ENCODE results near the gene ZNF440.
A peak's percentile ranks its signal among the peaks of the same experiment; 100 is the strongest.
"Not testable (repeated sequence)": the region's sequence is repeated elsewhere in the genome, so short reads cannot be mapped to it uniquely, and the experiment has no call there.

The ZNF440 gene

GRCh38 chr19:11832253-11832912 is 18.3 kb downstream of the ZNF440 start:
- Histone ChIP-seq H3K4me1 (ENCODE audit: control insufficient read depth, insufficient read depth, low read length, unreplicated experiment) (no peaks in the 10 kb centered on the region), H2AFZ (ENCODE audit: low read length, unreplicated experiment) (no peak overlapping the region), H3K4me3 (ENCODE audit: low read depth, low read length) (no peak overlapping the region), H3K27me3 (ENCODE audit: insufficient read depth, low read length) (no peaks in the 10 kb centered on the region), H3K79me2 (ENCODE audit: control insufficient read depth, insufficient read depth, low read length, unreplicated experiment) (no peaks in the 10 kb centered on the region), H3K36me3 (ENCODE audit: insufficient read depth, low read length) (peaks cover 27% of the 10 kb centered on the region), H3K27ac (ENCODE audit: low read depth, low read length) (no peak overlapping the region)

- no peaks in the 10 kb centered on the region for H3K27me3 ChIP-seq (ENCODE audit: insufficient read depth, low read length)
- H3K79me2 ChIP-seq (ENCODE audit: control insufficient read depth, insufficient read depth, low read length, unreplicated experiment) = no peaks in the 10 kb centered on the region
- peaks cover 27% of the 10 kb centered on the region for H3K36me3 ChIP-seq (ENCODE audit: insufficient read depth, low read length)
- H3K4me3 ChIP-seq (ENCODE audit: low read depth, low read length) = no peak overlapping the region
- H3K27ac ChIP-seq (ENCODE audit: low read depth, low read length) = no peak overlapping the region
- H2AFZ ChIP-seq (ENCODE audit: low read length, unreplicated experiment) = no peak overlapping the region
- H3K4me1 ChIP-seq (ENCODE audit: control insufficient read depth, insufficient read depth, low read length, unreplicated experiment) = no peaks in the 10 kb centered on the region
Measured at GRCh38 chr19:11833541-11833940, 19.5 kb downstream of the ZNF440 start.

GRCh38 chr19:11835626-11836066 is 21.6 kb downstream of the ZNF440 start:
- H3K79me2 ChIP-seq (ENCODE audit: control insufficient read depth, insufficient read depth, low read length, unreplicated experiment) = not testable (repeated sequence)

DNA sequence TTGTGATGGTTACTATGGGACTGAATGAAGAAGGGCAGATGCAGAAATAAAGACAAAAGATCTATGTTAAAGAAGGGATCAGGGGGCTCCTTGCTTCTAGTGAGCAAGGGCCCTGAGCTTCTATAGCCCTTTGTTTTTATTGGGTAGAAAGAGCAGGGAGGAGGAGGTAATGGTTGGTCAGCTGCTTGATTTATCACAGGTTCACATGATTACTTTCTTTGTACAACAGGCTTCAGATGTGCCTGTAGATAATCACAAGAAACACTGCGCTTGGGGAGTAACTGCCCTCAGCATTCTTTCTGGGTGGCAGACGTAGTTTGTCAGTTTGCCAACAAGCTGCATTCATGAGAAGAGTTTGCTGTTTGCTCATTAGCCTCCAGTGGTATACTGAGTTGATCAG is 29.6 kb downstream of the ZNF440 start:
- H3K4me1 ChIP-seq (ENCODE audit: control insufficient read depth, insufficient read depth, low read length, unreplicated experiment) = no peaks in the 10 kb centered on the region
- H3K27me3 ChIP-seq (ENCODE audit: insufficient read depth, low read length) = no peaks in the 10 kb centered on the region
- H3K4me3 ChIP-seq (ENCODE audit: low read depth, low read length) = no peak overlapping the region
- H2AFZ ChIP-seq (ENCODE audit: low read length, unreplicated experiment) = no peak overlapping the region
- H3K27ac ChIP-seq (ENCODE audit: low read depth, low read length) = no peak overlapping the region
- no peaks in the 10 kb centered on the region for H3K79me2 ChIP-seq (ENCODE audit: control insufficient read depth, insufficient read depth, low read length, unreplicated experiment)
- H3K36me3 ChIP-seq (ENCODE audit: insufficient read depth, low read length) = no peaks in the 10 kb centered on the region

More at GRCh38 chr19:11835626-11836066, 21.6 kb downstream of the ZNF440 start:
- peaks cover 27% of the 10 kb centered on the region for H3K36me3 ChIP-seq (ENCODE audit: insufficient read depth, low read length)
- not testable (repeated sequence) for H3K4me1 ChIP-seq (ENCODE audit: control insufficient read depth, insufficient read depth, low read length, unreplicated experiment); H3K27ac ChIP-seq (ENCODE audit: low read depth, low read length); H3K27me3 ChIP-seq (ENCODE audit: insufficient read depth, low read length); H2AFZ ChIP-seq (ENCODE audit: low read length, unreplicated experiment); H3K4me3 ChIP-seq (ENCODE audit: low read depth, low read length)

DNA sequence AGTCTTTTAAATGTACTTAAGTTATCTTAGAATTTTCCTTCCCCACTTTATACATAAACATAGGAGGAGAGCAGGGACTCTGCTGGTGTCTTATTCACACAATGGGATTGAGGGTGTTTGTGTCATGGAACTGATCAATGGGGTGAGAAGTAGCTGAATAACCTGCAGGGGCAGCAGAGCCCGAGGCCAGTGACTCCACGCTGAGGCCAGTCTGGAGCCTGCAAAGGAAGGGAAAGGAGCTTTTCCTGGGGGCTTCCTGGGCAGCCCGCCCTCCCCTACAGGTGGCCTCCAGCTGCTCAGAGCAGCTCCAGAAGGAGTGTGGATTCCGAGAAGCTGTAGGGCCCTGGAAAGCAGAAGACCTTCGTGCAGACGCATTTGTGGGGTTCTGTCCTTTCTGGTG is 33.5 kb downstream of the ZNF440 start:
- H3K27ac ChIP-seq (ENCODE audit: low read depth, low read length); H3K27me3 ChIP-seq (ENCODE audit: insufficient read depth, low read length); H3K4me1 ChIP-seq (ENCODE audit: control insufficient read depth, insufficient read depth, low read length, unreplicated experiment); H3K36me3 ChIP-seq (ENCODE audit: insufficient read depth, low read length); H3K79me2 ChIP-seq (ENCODE audit: control insufficient read depth, insufficient read depth, low read length, unreplicated experiment); H2AFZ ChIP-seq (ENCODE audit: low read length, unreplicated experiment); H3K4me3 ChIP-seq (ENCODE audit: low read depth, low read length): not testable (repeated sequence)

- H2AFZ ChIP-seq (ENCODE audit: low read length, unreplicated experiment) = no peak overlapping the region
- H3K36me3 ChIP-seq (ENCODE audit: insufficient read depth, low read length) = no peaks in the 10 kb centered on the region
- no peaks in the 10 kb centered on the region for H3K4me1 ChIP-seq (ENCODE audit: control insufficient read depth, insufficient read depth, low read length, unreplicated experiment)
- H3K4me3 ChIP-seq (ENCODE audit: low read depth, low read length) = peak overlapping the region; percentile 82
- no peaks in the 10 kb centered on the region for H3K79me2 ChIP-seq (ENCODE audit: control insufficient read depth, insufficient read depth, low read length, unreplicated experiment)
- H3K27me3 ChIP-seq (ENCODE audit: insufficient read depth, low read length) = no peaks in the 10 kb centered on the region
- H3K27ac ChIP-seq (ENCODE audit: low read depth, low read length) = no peak overlapping the region
Measured at GRCh38 chr19:11848200-11848593, 34.1 kb downstream of the ZNF440 start.

DNA sequence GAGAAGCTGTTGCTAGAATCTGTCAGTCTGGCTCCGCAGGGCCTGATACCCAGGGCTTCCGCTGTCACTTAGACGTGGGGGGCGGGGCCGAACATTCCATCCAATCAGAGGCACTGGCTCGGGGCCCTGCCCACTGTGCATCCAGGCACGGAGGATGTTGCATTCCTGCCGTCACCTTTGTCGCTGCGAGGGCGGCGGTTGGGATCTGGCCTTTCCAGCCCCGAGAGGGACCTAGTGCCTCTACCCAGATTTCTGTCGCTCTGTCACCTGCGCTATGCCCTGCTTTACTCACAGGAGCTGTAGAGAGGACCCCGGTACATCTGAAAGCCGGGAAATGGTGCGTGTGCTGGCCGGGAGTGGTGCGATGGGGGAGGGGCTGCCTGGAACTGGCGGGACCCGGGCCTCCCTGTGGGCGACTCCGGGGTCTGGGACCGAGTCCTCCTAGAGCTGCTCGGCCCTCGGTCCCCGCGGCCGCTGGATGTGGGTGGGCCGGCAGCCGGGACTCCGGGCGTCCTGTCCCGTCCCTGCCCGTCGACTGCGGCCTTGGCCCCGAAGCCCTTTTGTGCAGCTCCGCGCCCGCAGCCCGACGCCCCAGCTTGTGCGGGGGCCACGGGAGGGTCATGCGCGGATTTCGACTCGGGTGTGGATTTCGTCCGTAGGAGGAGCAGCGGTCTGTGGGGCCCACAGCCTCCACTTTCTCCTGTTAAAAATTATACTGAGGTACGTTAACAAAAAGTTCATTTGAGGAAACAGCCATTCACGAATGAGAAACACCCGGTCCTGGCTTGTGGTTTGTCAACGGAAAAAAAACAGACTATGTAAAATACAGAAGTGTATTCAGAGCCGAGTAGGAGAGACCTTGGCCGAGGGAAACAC is 34.8 kb downstream of the ZNF440 start, which contains the start of gene ZNF439:
Gene ZNF439 (plus strand): TSS at position 133 of the 876 bp plus-strand sequence. CDS start 142 bp downstream, at position 275.
- Histone ChIP-seq H3K27ac (ENCODE audit: low read depth, low read length) (no peak within 1 kb of the TSS), H3K79me2 (ENCODE audit: control insufficient read depth, insufficient read depth, low read length, unreplicated experiment) (no peaks in the 10 kb centered on the region), H3K27me3 (ENCODE audit: insufficient read depth, low read length) (no peaks in the 10 kb centered on the region), H2AFZ (ENCODE audit: low read length, unreplicated experiment) (peak within 1 kb of the TSS; percentile 86), H3K4me3 (ENCODE audit: low read depth, low read length) (peak within 1 kb of the TSS; percentile 82), H3K4me1 (ENCODE audit: control insufficient read depth, insufficient read depth, low read length, unreplicated experiment) (no peaks in the 10 kb centered on the region), H3K36me3 (ENCODE audit: insufficient read depth, low read length) (no peaks in the 10 kb centered on the region)

DNA sequence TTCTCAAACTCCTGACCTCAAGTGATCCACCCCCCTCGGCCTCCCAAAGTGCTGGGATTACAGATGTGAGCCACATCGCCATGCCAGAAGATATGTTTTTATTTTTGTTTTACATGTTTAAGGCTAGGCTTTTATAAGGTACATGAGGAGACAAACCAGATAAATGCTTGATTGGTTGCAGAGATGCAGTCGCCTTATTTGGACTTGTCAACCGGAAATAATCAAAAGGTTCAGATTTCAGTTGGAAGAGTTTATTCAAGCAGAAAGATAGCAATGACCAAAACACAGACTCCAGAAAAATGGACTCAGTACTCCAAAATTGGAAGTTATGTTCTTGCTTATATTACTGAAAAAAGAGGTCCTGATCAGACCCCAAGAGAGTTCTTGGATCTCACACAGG is 36.2 kb downstream of the ZNF440 start:
- H3K79me2 ChIP-seq (ENCODE audit: control insufficient read depth, insufficient read depth, low read length, unreplicated experiment) = not testable (repeated sequence)

DNA sequence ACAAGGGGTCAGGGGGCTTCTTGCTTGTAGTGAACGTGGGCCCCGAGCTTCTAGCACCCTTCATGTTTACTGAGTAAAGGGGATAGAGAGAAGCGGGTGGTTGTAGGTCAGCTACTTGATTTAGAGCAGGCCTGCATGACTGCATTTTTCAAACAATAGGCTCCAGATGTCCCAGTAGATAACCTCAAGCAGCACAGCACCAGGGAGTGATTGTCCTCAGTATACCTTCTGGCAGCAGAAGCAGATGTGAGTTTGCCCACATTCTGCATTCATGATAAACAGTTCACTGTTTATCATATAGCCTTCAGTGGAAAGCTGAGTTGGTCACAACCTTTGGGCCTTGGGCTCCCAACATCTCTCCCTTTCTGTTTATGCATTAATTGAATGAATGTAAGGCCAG is 39.3 kb downstream of the ZNF440 start:
- no peaks in the 10 kb centered on the region for H3K4me1 ChIP-seq (ENCODE audit: control insufficient read depth, insufficient read depth, low read length, unreplicated experiment)
- no peaks in the 10 kb centered on the region for H3K27me3 ChIP-seq (ENCODE audit: insufficient read depth, low read length)
- no peaks in the 10 kb centered on the region for H3K79me2 ChIP-seq (ENCODE audit: control insufficient read depth, insufficient read depth, low read length, unreplicated experiment)
- no peaks in the 10 kb centered on the region for H3K36me3 ChIP-seq (ENCODE audit: insufficient read depth, low read length)
- H3K4me3 ChIP-seq (ENCODE audit: low read depth, low read length) = no peak overlapping the region
- no peak overlapping the region for H2AFZ ChIP-seq (ENCODE audit: low read length, unreplicated experiment)
- no peak overlapping the region for H3K27ac ChIP-seq (ENCODE audit: low read depth, low read length)

More for the DNA sequence above, 36.2 kb downstream of the ZNF440 start:
- H3K4me1 ChIP-seq (ENCODE audit: control insufficient read depth, insufficient read depth, low read length, unreplicated experiment); H3K27me3 ChIP-seq (ENCODE audit: insufficient read depth, low read length); H2AFZ ChIP-seq (ENCODE audit: low read length, unreplicated experiment); H3K4me3 ChIP-seq (ENCODE audit: low read depth, low read length); H3K27ac ChIP-seq (ENCODE audit: low read depth, low read length); H3K36me3 ChIP-seq (ENCODE audit: insufficient read depth, low read length): not testable (repeated sequence)

DNA sequence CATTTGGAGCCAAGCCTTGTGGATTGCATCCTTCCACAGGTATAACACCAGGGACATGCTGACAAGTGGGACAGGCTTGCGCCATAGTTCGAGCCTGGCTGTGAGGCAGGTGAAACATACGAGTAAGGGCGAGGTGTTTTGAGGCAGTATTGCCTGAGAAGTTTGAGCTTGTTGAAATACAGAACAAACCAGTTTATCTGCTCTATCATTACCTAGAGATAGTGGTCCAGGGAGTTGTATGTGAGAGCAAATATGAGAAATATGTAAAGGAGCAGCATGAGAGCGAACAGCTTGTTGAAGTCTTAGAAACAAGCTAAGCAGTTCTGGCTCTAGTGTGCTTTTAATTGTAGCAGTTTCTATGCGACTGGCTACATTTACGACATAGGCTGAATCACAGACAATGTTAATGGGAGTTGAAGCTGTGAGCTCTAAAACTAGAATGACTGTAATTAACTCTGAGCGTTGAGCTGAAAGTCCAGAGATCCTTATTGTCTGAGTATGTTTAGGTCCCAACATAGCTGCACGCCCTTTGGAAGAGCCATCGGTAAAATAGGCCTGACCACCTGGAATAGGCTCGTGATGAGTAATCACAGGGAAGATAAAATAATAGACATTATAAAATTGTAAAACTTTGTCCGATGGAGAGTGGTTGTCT is 42.6 kb downstream of the ZNF440 start:
- Histone ChIP-seq H3K4me3 (ENCODE audit: low read depth, low read length) (no peak overlapping the region), H3K79me2 (ENCODE audit: control insufficient read depth, insufficient read depth, low read length, unreplicated experiment) (no peaks in the 10 kb centered on the region), H3K27me3 (ENCODE audit: insufficient read depth, low read length) (no peaks in the 10 kb centered on the region), H3K27ac (ENCODE audit: low read depth, low read length) (no peak overlapping the region), H3K4me1 (ENCODE audit: control insufficient read depth, insufficient read depth, low read length, unreplicated experiment) (no peaks in the 10 kb centered on the region), H3K36me3 (ENCODE audit: insufficient read depth, low read length) (no peaks in the 10 kb centered on the region), H2AFZ (ENCODE audit: low read length, unreplicated experiment) (no peak overlapping the region)

All from ACC112 (cell line).